Activated CD4-positive, alpha-beta T cell treated with anti-CD3 and anti-CD28 coated beads for 48 hours (primary cell): ENCODE measurements around the gene ANK3.

Experiments used
- DNase-seq: peaks from one replicate; pipeline ENCODE4 v3.0.0-alpha.2; 2020

The ANK3 gene

DNA sequence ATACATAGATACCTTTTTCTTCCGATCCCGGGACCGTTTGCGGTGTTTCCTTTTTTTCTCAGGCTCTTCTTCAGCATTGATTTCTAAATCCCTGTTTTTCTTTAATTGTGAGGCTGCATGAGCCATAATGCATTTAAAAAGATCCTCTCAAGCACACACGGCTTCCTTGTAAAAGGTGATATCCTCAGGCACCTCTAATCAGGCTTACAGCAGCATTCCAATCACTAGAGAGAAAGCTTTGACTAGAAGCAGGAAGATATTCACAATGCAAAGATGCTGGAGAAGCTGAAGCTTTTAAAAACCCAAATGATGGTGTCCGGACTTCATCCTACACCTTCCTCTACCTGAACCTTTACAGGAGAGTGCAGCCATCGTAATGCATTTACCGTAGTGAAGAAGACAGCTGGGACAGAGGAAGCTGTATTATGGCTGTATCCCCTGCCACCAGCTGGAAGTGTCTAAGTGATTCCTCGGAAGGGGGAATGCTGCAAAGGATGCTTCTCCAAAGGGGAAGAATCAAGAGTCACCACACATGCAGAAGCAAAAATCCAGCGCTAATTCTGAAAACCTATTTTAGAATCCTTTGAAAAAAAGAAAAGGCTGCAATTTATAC is at the start of gene ANK3:
Gene ANK3 (minus strand): TSS at position 463 of the 613 bp plus-strand sequence. CDS start 337 bp downstream, at position 126.
- no peak for DNase-seq

DNA sequence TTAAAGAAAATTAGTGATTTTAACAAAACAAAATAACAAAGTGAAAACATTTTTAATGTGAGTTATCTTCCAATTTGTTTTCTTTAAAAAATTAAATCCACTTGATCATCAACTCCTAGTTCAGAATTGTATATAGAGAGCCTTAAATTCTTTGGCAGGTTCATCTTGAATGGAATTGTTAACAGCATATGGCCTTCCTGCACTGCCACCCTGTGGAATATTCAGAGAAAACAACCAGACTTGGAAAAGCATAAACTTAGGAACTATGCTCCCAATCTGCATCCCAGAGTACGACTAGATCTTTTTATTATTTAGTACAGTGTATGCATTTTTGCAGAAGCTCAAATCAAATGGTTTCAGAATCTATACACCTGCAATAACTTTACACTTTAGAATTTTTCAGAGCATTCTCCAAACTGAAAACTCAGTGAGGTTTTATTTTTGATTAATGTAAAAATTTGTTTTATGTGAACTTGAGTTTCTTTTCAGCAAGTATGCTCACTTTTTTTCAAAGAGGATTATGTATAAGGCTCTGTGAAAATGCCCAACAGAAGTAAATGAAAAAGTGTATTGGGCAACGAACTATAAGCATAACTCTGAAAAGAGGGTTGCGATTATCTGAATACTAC is 44.9 kb upstream of the ANK3 start:
- DNase-seq, result peak; percentile 6

DNA sequence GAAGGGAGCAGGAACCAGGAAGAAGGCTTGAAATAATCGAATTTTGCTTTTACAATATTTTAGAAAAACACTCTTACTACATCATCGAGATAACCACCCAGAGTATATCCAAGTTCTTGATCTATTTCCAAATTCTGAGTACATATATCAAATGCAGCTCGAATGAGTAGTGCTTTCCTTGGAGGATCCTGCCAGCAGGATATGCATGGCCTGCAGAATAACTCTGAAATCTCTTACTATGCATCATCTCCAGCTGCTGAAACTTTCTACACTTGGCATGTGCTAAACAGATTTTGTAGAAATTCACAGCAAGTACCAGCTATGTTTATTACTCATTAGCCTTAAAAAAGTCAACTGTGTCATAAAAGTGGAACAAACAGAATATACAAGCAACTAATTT is 44.0 kb upstream of the ANK3 start:
- no peak for DNase-seq

DNA sequence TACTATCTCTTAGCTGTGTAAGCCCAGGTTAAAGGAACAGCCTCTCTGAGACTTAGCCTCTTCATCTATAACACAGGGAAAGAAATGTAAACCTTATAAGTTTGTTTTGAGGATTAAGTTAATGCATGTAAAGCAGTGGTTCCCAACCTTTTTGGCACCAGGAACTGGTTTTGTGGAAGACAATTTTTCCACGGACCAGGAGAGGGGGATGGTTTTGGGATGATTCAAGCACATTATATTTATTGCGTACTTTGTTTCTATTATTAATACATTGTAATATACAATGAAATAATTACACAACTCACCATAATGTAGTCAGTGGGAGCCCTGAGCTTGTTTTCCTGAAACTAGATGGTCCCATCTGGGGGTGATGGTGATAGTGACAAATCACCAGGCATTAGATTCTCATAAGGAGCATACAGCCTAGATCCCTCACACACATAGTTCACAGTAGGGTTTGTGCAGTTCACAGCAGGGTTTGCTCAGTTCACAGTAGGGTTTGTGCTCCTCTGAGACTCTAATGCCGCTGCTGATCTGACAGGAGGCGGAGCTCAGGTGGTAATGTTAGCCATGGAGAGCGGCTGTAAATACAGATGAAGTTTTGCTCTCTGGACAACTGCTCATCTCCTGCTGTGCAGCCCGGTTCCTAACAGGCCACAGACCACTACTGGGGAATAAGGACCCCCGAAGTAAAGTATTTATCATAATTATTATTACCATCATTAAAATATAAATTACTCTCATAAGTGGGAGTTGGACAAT is 41.3 kb upstream of the ANK3 start:
- DNase-seq, result no peak

DNA sequence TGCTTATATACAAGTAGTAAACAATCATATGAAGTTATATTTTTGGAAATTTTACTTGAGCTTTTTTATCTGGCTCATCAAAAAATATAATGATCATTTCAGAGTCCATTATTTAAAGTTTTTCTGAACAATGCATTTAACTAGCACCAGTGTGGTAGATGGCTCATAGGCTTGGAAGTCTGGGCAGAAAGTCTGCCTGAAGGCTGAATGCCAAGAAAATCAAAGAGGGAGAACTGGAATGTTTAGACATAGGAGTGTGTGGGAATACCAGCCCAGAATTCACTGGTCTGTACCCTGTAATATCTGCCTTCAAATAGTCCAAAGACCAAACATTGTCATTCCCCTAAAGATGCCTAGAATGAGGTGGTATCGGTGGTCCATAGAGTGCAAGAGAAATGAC is 40.3 kb upstream of the ANK3 start:
- DNase-seq, result no peak

DNA sequence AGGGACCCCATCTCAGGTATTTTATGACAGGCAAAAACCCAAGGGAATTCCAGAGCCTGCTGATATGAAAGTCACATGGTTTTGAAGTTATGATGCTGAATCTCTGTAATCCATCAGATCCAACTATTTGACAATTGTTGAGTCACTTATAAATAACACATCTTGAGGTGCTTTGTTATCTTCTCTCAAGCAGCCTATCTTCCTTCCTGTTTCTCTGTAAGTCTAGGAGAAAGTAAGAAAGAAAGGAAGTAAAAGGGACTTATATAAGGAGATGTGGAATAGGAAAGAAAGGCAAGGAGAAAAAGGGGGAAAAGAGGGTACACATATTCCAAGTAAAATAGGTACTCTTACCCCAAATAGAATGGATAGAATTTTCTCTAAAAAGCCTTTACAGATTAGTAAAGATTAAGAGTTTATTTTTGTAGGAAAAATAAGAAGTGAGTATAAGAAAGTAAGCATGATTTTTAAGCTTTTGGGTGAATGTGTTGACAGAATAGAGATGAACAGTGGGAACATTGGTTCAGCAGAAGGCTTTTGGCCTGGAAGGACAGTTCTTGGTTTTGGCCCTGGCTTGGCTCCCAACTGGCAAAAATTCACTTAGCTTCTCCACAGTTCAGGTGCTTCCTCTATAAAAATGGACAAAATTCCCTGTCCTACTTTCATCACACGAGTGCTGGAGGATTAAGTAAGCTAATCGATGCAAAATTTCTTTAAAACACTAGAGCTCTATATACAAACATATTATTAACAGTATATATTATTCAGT is 39.6 kb upstream of the ANK3 start:
- no peak for DNase-seq

DNA sequence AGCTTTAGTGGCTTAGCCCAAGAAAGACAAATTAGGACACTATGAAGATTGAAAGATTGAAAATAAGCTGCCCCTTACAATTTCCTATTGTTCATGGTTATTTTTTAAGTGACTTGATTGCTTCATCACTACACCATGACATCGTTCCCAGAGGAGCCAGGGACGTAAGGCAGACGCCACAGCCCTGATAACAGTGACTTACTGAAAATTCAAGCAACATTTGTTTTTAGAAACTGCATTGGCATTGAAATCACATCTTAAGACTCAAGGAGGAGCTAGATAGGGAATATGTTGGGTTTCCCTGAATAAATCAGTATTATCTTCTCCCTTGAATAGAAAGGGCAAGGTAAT is 38.7 kb upstream of the ANK3 start:
- no peak for DNase-seq

DNA sequence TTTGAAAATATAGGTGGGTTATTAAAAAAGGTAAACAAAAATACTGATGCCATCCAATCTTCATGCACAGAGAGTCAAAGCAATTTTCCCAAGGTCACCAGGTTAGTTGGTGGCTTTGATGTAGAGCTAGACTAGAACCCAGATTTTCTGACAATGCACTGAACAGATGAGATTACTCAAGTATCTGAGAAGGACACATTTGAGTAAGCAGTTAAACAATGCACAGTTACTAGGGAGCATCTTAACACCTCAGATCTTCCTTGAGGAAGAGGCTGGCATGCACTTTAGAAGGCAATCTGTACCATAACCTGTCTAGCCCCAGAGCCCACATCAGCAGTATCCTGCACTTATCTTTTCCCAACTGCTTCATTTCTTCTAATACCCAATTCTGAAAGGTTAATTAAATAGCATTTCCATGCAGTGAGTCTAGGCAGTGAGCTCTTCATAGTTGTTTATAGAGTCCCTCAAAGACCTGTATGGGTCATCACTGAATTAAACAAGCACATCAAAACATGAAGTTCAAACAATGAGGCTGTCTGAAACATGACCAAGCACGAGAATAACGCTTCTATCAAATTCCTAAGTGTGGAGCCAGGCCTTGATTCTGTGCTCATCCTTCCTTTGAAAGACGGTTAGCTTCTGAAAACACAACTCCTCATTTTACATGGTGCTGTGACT is 38.2 kb upstream of the ANK3 start:
- DNase-seq, result no peak

DNA sequence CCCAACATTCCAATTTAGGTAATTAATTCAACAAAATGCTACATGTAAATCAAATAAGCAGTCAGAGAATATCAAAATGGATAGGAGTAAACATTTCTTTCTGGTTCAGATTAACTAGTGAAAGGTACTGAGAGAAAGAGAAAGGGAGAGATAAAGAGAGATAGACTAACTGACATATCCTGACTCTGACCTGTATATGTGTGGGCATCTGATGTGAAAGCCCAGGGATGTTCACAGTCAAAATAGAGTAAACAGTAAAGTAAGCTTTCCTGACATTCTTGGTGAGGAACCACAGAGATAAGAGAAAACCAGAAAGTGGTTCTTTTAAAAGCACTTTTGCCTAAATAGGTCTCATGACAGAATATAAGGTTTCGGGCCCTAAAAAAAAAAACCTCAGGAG is 37.5 kb upstream of the ANK3 start:
- no peak for DNase-seq

DNA sequence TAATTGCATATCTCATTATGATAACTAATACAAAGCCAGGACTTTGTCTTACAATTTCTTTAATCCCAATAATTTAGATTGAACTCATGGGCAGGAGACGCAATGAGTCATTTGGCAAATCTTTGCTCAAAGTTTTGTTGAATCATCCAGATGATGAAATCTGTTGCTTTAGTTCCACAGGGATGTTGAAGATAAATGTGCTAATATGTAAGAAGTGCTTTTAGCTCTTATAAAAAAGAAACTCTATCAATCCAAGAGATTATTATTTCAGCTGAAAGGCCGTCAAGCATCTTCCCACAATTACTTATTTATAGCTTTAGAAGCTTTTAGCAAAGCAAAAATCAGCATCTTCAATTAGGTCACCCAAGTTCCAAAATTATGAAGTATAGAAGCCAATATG is 36.8 kb upstream of the ANK3 start:
- no peak for DNase-seq

DNA sequence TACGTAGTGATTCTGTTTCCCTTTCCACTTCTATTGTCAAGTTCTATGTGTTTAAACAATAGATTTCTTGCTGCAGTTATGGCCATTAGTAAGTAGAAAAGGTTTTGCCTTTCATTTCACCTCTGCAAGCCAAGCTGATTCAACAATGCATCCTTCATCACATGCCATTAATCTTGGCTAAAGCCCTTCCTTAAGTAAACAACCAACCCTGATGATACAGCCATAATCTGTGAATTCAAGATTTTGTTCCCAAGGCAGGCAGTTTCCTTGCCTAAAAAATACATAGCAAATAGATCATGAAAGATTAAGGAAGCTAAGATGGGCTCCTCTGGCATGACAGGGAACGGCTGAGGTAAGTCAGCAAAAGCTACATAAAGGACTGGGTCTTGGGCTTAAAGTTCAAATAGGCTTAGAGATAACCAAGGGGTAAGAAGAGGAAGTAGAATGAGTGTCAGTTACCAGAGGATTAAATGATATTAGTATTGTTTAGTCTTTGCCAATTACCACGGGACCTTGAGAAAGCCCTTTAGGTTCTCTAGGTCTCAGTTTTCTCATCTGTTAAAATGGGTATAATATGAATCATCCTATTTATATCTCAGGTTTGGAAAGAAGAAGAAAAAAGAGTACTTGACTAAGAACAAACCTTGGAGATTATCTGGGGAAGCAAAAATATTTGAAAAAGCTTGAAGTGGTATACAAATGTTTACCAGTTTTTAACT is 35.9 kb upstream of the ANK3 start:
- no peak for DNase-seq

DNA sequence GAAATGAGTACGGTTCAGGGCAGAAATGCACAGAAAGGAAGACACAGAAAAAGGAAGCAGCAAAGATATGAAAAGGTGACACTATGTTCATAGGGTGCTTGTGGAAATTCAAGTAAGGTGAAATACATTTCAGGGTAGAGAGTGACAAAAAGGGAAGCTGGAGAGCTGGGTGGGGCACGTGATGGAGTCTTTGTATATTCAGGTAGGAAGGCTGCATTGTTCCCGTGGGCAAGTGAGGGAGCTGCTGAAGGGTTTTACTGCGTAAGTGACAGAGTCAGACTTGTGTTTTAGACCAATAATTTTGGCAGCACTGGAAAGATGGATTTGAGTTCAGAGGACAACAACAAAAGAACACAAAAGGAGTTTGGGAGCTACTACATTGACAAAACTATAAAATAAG is 35.3 kb upstream of the ANK3 start:
- DNase-seq, result no peak

DNA sequence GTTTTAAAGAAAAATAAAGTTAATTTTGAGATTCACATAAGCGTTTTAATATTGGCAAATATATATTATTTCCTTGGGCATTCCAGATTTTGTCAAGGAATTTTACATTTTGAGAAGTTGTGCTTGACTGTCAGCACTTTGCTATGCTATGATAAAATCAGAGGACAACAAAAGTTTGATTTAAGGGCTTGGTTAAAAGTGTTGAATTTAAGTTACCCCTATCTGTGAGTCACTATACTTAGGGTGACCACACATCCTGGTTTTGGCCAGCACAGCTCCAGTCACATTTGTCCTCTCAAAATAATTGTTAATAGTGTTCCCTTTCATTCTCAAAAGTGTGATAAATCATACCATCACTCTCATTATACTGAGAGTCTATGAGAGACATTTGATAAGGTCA is 34.2 kb upstream of the ANK3 start:
- DNase-seq, result no peak

DNA sequence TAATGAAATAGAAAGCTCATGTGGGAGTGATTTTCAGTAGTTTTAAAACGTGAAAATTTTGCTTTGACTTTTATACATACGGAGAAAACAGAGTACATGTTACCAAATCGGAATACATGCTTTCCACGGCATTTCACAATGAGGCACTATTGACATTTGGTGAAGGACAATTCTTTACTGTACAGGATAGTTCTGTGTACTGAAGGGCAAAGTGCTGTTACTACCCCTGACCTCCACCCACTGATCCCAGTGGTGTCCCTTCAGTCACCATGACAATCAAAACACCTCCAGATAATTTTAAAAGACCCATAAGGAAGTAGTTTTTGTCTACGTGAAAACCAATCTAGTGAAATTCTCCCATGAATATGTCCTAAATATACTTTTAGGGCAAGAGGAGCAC is 33.1 kb upstream of the ANK3 start:
- no peak for DNase-seq

DNA sequence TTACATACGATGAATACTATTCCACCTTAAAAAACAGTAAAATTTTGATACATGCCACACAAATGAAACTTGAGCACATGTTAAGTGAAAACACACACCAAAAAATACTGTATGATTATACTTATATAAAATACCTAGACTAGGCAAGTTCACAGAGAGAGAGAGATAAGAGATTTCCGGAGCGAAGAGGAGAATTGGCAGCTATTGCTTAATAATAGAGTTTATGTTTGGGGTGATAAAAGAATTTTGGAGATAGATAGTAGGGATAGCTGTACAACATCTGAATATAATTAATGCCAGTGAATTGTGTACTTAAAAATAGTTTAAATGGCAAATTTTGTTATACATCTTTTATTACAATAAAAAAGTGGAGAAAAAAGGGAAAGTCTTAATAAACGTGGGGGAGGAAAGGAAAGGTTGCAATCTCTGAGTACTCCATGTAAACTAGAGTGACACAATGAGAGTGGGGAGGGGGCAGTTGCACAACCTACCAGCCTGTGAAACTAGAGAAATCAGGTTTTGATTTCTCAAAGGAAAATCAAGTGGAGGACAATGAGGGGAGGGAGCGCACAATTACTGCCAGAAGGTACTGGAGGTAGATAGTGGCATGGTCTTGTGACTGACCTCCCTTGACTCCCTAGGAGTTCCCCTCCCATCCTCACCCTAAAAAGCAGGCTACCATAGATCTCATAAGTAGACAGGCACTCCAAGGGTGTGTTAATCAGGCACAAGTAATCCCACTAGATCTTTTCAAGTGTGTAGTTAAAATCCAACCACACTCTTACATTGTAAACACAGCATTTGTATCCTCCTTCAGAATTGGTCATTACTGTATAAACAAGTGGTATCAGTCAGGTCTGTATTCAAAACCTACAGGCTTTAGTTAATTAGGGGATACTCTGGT is 31.6 kb upstream of the ANK3 start:
- DNase-seq, result no peak

DNA sequence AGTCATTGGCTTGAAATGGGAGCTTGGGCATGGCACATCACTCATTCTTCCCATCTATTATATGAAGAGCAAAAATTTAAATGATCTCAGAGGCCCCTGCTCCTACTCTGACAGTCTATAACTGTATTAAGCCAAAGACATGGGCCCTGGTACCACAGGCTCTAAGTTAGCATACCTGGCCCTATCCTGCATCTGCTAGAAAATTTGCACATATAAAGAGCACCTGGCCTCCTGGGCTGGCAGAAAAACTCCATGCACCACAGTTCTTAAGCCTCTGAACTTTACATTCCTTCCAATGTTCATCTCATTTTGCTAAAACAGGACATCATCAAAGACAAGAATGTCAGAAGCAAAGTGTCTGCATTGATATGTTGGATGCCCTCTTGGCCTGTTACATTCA is 29.6 kb upstream of the ANK3 start:
- DNase-seq, result no peak

DNA sequence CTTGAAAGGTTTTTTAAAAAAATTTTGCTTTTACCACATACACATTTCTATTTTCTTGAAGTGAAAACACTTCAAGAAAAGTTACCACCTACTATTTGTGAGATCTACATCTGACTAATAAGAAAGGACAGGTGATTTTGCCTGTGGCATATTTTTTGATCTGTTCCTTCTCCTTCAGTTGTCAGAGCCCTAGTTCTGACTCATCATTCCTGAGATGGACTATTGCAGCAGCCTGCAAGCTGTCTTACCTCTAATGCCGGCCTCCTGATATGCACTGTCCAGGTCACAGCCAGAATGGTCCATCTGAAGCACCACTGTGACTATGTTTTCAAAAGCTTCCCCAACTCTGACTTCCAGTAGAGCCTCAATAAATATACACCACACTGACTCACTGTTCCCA is 28.2 kb upstream of the ANK3 start:
- no peak for DNase-seq

DNA sequence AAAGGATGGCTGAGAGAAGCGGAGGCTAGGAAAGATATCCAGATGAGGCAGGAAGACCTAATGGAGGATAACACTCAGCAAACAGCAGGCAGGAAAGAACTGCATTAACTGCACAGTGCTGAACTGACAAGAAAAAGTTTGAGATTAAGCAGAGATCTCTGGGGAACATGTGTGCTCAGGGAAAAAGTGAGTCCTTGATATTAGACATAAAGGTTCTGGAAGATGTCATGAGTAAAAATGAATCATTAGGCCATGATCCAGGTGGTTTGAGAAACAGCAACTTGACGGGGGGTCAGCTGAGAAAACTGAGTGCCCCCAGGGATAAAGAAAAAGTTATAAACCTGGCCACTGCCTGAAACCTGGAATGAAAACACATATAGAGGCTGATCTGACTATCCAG is 27.3 kb upstream of the ANK3 start:
- no peak for DNase-seq

DNA sequence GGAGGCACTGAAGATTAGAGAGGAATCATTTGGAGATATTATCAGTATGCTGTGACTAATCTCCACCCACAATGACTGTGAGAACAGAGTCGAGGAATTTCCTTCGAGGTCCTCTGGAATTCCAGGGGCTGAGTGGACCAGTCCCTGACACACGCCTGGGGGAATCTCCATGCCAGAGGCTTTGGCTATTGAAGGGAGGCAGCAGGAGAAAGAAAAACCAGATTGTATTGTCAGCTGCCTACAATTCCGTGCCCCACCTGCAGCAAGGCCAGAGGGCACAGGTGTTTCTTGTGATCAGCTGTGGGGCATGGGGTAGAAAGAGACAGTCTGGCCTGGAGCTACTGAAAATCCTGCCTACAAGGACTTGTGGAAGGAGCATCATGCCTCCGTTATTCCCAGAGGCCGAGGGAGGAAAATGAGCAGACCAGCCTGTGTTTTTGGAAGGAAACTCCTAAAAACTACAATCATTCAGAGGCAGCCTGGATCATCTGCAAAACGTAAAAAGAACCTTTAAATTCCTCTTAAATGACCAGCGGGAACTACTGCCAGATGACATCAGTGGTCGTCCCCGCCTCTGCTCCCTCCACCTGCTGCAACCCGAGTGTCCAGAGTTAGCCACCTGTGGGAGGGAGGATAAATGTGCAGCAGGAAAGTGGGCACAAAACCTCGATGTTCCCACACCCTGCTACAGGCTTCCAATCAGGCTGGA is 25.4 kb upstream of the ANK3 start:
- no peak for DNase-seq

DNA sequence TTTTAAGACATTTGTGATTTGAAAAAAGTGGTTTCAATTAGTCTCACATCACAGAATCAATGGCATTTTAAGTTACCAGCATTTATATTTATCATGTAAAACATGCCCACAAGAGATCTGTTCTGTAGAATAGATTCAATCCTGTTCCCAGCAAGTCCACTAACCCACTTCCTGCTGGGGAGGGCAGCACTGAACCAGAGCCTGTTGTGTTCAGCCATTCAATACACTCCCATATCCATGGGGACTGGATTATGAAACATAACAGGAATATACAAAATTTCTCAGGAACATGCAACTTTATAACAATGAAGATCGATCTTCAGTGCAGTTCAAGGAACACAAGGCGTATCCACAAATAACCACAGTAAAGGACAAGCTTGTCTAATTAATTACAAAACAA is 24.4 kb upstream of the ANK3 start:
- no peak for DNase-seq
